ENCODE results near the gene TPCN1.

Gene TPCN1

DNA sequence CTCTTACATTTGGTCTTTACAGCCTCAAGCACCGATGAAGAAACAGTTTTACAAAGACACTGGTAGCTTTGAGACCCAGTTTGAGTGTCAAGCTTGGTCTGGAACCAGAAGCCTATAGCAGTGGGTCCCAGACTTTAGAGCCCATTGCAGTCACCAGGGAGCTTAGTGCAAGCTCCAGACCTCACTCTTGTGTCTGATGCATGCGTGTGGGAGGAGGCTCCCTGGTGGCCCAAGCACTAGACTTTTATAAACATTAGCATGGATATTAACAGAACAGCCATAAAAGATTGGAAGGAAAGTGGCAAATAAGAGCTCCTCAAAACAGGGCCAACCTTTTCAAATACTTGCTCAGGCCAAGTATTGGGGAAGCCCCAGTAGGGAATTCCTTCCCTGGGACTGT lies 68.1 kb downstream of the TPCN1 start:
- DNase-seq, result no peak

DNA sequence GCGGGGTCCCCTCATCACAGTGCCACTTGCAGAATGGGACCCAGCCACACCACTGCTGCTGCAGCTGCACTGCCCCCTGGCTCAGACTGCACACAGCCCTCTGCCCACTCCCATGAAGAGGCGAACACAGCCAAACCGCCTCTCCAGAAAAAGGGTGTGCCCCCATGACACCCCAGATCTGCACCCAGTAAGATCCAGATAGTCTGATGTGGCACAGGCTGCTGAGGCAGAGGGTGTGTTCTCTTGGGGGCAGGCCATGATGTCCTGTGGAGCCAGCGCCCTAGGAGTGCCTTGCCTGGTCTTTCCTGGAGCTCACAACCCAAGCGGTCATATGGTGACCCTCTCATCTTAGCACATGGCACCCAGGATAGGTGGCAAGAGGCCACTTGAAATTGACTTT lies 69.2 kb downstream of the TPCN1 start:
- DNase-seq, result no peak

DNA sequence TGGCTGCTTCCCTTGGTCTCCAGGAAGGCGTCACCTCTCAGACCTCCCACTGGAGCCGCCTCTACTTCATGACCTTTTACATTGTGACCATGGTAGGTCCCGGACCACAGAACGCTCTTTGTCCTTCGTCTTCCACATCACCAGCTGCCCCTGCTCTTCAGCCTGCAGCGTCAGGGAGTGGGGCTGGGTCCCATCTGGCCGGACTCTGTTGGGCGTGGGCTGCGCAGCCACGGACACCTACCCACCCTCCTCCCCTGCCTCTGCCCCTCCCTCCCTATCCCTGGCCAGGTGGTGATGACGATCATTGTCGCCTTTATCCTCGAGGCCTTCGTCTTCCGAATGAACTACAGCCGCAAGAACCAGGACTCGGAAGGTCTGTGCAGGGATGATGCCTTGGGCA lies 70.3 kb downstream of the TPCN1 start:
- DNase-seq, result no peak

DNA sequence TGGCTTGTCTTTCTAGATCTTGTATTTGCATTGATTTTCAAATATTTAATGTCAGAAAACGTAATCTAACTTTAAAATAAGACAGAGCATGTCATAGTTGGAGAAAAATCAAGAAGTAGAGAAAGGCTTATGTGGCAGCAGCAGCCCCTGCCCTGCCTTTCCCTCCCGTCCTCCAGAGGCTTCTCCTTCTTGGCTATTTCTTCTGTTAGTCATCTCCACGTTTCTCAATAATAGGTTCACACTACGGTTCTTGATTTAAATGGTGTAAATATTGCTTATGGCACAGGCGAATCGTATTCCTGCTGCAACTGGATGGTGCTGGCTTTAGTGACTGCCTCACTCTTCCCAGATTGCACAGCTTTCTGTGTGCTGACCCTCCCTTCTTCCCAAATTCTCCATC lies 70.8 kb downstream of the TPCN1 start:
- no peak for DNase-seq

DNA sequence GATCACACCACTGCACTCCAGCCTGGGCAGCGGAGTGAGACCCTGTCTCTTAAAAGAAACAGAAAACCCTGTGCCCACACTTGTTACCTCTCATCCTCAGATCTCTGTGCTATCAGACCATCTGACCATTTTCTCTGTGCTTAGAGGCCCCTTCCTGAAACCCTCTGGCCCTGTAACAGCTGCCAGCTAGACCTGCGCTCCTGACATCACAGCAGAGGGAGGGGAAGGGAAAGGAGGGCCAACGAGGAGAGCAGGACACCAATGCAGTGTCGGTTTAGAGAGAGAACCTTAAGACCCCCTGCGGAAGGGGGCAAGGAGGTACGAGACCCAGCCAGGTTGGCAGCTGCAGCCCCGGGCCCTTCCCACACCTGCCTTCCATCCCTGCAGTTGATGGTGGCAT lies 71.3 kb downstream of the TPCN1 start:
- DNase-seq, result no peak

- DNase-seq, result no peak
These were observed 71.8 kb downstream of the TPCN1 start for GRCh38 chr12:113293100-113293499.

GRCh38 chr12:113295886-113296556 lies 74.8 kb downstream of the TPCN1 start:
- DNase-seq, result no peak

- no peak for DNase-seq
These were observed 75.4 kb downstream of the TPCN1 start for GRCh38 chr12:113296557-113297213.

GRCh38 chr12:113297214-113297587 lies 75.9 kb downstream of the TPCN1 start:
- DNase-seq, result no peak

GRCh38 chr12:113297621-113298471 lies 76.6 kb downstream of the TPCN1 start:
- DNase-seq, result no peak

DNA sequence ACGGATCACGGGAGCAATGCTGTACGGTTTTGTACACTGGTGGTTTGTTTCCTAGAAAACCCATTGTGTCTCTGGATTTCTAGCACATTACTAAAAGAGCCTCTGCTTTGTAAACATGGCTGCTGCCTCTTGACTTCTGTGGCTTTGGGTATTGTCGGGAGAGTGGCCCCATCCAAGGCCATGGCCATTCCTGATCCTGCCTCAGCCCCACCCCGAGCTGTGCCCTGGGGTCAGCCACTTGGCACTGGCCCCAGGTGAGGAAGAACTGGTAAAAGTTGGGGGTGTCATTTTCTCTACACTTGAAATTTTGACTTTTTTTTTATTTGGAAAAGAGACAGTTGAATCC lies 77.2 kb downstream of the TPCN1 start:
- no peak for DNase-seq

- DNase-seq, result no peak
These were observed 77.7 kb downstream of the TPCN1 start for GRCh38 chr12:113298861-113299545.

GRCh38 chr12:113299619-113300237 lies 78.5 kb downstream of the TPCN1 start:
- DNase-seq, result no peak

- DNase-seq, result no peak
These were observed 80.5 kb downstream of the TPCN1 start for GRCh38 chr12:113301811-113302210.

DNA sequence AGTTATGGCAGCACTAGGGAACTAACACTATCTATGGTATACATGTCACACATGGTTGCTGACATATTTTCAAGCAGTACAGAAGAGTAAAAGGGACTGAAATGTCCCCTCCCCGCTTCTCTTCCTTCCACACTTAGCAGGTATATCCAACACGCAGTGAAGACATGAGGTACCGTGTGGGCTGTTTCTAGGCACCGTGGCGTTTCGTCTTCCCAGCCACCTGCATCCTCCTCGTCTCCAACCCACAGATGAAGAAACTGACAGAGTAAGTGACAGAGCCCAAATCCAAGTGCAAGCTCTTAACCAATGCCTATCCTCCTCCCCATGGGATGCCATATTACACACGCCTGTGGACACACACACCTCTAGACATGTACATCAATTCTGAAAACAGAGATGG lies 81.2 kb downstream of the TPCN1 start:
- DNase-seq, result no peak

DNA sequence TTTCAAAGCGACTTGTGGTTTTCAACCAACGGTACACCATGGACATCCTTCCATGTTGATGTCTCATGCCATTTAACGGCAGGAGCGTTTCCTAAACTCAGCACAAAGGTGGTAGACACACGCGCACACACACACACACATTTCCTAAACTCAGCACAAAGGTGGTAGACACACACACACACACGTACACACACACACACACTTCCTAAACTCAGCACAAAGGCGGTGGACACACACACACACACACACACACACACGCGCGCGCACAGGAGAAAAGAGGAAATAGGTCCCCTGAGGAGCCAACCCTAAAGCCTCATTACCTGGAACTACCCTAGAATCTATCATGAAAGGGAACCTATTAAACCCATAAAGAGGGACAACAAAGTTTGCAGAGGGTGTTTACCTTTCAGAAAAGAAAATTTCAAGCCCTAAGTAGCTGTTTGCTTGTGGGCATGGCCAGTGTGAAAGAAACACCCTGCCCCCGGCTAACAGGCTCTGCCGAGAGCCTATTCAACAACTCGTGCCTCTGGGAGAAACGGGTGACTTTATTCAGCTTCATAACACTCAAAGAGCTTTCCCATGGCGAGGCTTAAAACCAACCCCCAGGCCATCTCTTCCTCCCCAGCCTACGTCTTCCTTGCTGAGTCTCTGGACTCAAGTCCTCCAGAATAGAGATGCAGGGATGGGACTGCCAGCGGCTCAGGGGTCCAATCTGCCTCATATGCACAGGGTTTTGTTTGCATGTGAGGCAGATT lies 81.8 kb downstream of the TPCN1 start:
- DNase-seq, result no peak

DNA sequence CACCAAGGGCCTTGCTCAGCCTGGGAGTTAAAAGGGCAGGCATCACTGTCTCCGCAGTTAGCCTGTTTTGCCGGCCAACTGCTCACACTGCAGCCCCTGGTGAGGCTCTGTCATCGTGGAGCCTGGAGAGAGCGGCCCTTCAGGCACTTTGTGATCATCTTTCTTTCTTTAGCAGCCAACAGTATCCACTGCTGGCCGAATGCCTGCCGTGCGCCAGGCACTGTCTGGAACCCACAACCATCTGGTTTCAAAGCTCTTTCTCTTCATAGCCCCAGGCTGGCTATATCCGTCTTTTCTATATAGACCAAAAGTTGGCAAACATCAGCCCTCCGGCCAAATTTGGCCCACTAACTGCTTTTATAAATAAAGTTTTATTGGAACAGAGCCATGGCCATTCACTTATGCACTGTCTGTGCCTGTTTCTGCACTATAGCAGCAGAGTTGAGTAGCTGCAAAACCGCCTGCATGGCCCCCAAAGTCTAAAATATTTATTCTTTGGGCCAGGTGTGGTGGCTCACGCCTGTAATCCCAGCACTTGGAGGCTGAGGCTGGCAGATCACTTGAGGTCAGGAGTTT lies 84.1 kb downstream of the TPCN1 start:
- no peak for DNase-seq

- DNase-seq, result no peak
These were observed 85.1 kb downstream of the TPCN1 start for GRCh38 chr12:113306382-113306781.

- DNase-seq, result no peak
These were observed 89.2 kb downstream of the TPCN1 start for GRCh38 chr12:113310489-113310888.

- no peak for DNase-seq
These were observed 92.9 kb downstream of the TPCN1 start for GRCh38 chr12:113314121-113314529.

DNA sequence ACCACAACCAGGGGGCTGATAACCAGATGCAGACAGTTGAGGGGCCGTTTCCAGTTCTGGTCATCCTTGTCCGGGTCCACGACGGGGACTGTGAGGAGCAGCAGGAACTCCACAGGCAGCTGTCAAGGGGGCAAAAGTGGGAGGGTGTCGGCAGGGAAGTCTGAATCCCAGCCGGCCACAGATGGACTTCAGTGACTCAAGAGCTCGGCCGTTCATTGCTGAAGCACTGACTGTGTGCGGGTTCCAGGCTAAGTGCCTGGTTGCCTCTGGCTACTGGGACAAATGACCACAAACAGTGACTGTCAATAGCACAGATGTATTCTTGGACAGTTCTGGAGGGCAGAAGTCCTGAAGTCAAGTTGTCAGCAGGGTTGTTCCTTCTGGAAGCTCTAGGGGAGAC lies 94.1 kb downstream of the TPCN1 start:
- DNase-seq, result no peak

DNA sequence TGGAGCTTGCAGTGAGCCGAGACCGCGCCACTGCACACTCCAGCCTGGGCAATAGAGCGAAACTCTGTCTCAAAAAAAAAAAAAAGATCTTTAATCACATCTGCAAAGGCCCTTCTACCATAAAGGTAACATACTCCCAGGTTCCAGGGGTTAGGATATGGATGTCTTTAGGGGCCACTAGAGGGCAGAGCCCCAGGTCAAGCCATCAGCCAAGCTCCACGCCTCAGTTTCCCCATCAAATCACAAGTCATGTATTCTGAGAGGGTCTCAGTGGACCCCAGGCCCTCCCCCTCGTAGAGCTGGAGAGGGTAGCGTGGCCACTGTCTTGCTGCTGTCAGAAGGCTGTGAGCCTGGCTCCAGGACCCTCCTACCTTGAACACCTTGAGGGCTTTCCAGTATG lies 94.9 kb downstream of the TPCN1 start:
- no peak for DNase-seq
